HK-2 (cell line): ENCODE data around the gene NME8.
A peak's percentile ranks its signal among the peaks of the same experiment; 100 is the strongest.

Experiments used
- DNase-seq: peaks from one replicate; pipeline ENCODE4 v3.0.0-alpha.2; 2018; ENCODE audit not compliant: unreplicated experiment

The NME8 gene

DNA sequence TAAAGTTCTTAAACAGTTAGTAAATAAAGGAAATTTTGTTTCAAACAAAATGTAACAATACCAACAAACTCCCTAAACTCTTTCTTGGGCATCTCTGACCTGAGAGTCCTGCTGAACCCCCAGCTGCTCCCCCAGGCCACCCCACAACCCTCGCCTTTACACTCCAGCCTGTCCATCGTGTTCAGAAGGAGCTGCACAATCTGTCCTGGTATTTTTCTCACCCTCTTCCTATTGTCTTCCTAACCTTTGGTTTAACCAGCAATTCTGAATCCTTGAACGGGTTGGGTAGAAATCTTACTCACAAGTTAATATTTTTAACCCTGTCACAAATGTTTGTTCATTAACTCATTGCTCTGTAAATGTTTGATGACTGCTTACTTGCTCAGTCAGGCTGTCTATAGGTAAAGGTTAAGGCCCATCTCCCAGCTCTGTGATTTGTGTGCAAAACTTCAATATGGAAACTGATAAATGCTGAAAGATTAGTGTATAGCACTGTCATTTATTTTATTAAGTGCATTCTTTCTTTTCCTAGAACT lies 51.4 kb downstream of the NME8 start:
- peak; percentile 10 for DNase-seq

DNA sequence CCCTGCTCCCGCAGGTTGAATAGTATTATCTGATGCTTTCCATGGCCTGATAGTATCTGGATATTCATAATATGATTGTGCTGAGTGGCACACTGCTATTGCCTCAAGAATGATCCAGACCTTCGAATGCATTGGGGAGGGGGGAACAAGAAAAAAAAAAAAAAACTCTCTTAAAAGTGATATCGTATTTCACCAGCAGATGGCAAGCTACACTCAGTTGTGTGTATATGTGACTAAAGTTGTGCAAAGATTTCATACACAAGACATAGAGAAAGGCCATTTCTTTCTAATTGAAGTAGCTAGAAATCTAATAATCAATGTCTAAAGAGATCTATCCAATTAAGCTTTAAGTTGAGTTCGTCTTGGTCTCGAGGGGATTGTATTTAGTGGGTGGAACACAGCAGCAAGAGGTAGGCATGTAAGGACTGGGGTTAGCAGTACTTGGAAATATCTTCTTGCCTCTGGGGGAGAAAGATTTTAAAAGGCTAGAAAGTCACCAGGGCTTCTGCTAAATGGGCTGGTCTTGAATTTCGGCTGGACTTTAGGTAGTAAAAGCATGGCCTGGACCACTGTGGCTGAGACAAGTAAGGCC lies 52.9 kb downstream of the NME8 start:
- DNase-seq, result no peak

DNA sequence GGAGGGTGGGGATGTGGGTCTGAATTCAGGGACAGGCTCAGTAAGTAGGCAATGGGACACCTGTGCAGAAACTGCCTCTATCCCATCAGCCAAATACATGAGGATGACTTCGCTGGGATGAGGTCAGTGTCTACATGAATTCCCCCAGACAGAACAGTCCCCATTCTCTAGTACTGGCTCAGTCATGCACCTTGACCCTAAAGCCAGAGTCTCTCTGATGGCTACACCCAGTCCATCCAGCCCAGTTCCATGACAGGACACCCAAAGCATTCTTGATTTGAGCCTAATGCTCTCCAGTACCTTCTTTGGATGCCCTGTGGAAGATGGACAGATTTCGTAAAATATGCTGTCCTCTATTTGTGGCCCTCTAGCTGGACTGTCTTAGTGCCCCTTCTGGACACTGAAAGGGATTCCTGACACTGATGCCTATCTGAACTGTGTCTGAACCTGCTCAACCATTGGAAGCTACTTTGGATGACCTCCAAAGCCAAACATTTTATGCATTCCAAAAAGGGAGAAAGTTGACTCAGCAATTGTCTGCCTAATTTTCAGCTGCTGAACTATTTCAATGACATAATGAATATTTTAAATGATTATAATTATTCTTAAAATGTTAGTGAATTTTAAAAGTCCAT lies 53.6 kb downstream of the NME8 start:
- DNase-seq, result no peak

DNA sequence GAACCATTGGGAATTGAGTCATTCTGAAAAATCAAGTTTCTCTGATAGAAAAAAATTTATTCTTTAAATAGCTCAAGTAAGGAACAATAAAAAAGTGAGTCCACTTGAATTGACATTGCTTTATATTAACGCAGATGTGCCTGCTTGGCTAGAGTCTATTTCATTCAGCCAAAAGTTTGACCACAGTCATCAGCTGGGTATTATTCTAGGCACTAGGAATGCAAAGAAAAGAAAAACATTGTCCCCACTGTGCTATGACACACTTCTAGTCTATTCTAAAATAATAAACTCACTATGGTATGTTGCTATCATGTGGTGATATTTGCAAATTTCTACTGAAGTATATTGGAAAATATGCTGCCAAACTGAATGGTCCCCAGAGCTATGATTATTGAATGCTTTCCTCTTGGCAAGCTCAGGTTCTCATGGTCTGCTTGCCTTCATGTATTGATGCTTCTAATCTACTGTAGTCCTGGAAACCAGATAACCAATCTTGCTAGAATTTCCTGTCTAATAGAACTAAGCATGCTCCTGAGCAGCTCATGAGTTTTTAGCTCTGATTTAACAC lies 59.9 kb downstream of the NME8 start:
- DNase-seq, result no peak

DNA sequence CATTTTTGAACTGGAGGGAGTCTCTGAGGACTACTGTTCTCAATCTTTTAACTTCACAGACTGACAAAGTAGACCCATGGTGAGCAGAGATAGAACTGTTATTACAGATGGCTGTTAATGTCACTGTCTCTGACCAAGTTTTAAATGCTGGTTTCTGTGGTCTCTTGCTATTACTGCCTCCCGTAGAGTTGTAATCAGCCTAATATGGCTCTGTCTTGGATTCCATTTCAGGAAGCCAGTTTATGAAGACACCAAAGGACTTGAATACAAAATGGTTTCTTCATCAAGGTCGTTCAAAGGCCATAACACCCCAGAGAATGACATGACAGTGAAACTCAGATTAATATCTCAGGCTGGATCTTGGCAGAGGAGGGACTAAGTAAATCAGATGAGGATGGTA lies 64.4 kb downstream of the NME8 start:
- no peak for DNase-seq

DNA sequence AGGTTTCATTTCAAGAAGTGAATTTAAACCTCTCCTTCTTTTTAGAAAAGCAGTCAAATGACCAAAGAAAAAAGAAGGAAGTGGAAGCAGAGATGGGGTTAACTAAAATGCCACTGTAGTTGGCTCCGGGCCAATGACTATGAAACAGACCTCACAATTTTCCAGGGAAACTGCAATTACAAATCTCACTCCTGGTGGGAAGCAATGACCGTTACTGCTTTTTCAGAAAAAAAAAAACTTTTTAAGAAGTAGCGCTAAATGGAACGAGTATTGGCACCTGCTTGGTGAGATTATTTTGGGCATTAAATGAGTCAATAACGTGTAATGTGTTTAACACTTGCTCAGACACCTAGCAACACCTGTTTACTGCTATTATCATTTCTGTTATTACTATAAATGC lies 67.0 kb downstream of the NME8 start:
- no peak for DNase-seq

DNA sequence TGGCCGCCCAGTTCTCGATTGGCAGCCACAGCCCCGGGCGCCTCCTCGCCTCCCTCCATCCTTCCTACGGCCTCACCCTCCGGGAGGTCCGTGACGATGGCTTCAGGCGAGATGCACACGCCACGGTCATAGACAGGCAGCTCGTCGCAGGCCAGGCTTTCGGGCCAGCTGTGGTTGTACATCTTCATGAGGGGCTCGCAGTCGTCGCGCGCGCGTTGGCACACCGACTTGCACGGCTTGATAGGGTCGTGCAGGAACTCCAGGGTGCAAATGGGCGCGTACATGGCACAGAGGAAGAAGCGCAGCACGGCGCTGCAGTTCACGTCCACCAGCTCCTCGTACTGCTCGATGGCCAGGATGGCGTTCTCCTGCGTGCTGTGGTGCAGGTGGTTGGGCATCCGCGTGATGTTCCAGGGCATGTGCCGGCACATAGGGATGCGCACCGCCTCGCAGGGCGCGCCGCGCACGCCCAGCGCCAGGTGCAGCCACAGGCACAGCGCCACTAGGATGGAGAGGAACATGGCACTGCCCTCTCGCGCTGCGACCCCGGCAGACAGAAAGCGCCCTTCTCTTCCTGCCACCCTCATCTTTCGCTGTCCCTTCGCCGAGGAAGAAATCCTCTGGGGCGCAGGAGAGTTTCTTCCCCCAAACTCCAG lies 67.7 kb downstream of the NME8 start:
- no peak for DNase-seq

DNA sequence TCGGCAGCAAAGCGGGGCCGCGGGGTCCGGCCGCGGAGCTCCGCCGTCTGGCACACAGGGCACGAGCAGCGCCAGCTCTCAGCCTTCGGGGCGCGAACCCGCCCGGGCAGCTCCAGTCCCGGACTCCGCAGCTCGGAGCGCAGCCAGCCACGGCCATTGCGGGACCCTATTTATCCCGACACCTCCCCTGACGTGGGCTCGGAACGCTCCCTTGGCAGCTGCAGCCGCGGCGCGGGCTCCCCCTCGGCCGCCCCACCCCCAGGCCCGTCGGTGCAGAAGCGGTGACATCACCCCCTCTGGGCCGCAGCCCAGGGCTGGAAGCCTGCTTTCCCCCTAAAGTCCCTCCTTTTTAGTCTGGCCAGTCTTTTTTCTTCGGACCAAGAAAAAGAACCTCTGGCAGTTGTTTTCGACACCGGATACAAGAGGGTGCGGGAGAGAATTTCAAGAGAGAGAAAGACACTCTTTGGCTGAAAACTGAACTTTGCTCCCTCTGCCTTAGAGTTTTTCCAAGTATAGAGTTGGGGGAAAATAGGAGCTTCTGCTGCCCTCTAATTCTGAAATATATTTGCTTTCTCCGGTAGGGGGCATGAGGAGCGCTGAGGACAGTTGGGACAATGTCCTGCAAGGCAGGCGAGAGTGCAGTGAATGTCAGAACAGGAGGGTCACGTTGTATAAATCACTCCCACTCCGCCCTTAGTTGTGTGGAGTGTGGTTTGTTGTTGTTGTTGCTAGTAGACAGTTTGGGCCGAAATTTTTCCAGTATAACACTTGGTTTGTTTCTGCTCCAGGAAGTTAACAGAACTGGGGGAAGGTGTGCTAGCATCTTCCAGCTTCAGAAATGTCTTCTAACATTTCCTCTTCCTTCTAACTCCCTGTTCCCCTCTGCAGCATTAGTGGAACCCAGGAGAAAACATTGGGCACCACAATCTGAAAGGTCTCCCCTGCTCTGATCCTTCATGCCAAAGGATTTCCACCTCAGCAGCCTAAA lies 68.6 kb downstream of the NME8 start, which contains the start of gene SFRP4:
Gene SFRP4, minus strand, starts transcription at position 145 of the 988 bp plus-strand sequence. CDS start 280 bp downstream, outside the sequence.
- peak; percentile 51 for DNase-seq

DNA sequence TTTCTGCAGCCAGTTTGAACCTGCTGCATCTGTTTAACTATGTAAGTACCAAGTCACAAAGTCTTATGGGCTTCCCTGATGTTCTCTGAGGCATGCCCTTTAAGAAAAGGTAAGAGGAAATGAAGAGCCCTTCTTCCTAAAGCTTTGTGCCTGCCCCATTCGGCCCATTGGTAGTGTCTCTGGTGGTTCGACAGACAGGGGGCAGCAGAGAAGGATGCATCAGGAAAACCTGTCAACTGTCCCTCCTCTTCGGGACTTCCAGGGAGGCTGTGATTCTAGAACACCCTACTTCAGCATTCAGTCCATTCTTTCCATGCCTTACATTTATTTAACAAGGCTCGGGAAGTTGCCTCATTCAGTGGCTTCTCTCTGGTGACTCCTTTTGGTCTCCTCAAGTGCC lies 70.1 kb downstream of the NME8 start:
- DNase-seq, result no peak

DNA sequence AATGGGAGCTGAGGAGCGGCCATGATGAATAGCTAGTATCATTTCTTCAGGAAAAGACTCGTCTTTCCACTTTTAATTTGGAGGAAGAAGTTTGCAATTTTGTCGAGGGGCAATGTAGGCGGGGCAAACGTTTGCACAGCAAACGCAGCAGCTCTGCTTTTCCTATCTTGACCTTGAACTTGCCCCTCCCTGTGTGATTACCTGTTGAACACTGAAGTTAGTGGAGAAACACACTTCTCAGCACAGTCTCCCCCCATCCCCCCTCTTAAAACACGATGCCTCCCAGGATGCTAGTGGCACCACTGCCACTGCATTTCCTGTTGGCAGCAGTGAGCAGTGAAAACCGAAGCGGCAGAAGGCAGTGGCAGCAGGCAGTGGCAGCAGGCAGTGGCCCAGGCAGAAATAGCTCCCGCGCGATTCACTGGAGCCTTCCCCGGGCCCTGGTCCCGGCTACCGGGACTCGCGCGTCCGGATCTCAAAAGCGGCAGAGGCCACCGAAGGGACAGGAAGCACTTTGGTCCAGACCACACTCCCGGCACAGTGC lies 72.0 kb downstream of the NME8 start, which contains the start of gene EPDR1:
Gene EPDR1, plus strand, starts transcription at position 336 of the 544 bp plus-strand sequence. CDS start 300 bp downstream, outside the sequence.
- peak; percentile 80 for DNase-seq

DNA sequence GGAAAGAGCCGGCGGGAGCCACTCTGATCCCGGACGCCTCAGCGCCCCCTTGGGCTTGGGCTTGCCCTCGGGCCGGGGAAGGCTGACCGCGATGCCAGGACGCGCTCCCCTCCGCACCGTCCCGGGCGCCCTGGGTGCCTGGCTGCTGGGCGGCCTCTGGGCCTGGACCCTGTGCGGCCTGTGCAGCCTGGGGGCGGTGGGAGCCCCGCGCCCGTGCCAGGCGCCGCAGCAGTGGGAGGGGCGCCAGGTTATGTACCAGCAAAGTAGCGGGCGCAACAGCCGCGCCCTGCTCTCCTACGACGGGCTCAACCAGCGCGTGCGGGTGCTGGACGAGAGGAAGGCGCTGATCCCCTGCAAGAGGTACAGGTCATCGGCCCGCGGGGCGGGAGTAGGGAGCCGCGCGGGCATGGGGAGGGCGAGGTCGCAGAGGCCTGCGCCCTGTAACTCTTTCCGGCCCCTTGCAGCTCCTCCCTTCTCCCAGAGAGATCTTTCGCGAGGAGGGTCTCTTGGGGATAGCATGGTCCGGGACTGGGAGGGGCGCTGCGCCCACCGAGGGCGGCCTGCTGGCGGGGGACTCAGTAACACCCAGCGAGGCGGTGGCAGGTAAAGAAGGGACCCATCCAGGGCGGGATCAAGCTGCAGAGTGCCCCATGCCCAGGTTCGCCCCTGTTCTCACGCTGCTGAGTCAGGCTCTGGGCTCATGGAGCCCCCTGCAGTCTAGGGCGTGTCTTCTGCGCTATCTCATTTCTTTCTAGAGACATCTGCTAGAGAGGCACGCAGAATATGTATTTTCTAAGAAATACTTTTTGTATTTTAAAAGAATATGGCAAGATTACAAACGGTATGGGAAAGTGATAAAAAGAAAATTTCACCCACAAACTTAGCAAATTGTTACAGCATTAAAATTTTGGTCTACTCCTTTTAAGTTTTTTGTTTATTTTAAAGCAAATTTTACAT lies 72.7 kb downstream of the NME8 start:
- DNase-seq, result peak; percentile 71

DNA sequence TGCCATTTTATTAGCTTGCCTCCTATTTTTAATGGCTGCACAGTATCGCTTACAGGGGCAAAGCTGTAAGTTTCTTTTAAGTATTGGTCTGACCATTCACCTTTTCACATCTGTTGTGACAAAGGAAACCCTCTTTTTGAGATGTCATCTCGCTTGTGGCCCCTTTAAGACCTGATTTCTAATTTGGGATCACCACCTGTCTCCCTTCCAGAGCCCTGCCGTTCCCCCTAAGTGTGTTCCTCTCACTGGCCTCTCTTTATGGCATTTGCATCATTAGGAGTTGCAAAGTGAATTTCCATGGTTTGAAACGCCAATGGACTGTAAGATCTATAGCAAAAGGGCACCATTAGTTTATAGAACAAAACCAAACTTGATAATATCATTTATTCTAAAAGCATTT lies 73.5 kb downstream of the NME8 start:
- no peak for DNase-seq

DNA sequence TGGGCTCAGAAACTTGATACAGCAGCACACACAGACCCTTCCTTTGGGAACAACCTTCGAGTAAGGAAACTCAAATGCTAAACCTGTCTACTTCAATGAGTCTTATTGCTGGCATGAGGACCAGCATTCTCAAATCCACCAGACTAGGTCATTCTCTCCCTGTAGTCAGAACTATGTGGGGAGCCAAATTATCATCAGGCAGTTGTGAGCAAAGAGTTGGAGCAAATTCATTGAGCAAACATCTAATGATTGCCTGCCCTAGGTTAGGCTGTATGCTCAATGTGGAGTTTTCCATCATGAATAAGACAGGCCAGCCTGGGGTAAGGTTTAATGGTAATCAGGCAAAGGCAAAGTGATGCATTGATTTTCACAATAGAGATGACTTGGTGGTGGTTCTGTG lies 75.6 kb downstream of the NME8 start:
- DNase-seq, result no peak

DNA sequence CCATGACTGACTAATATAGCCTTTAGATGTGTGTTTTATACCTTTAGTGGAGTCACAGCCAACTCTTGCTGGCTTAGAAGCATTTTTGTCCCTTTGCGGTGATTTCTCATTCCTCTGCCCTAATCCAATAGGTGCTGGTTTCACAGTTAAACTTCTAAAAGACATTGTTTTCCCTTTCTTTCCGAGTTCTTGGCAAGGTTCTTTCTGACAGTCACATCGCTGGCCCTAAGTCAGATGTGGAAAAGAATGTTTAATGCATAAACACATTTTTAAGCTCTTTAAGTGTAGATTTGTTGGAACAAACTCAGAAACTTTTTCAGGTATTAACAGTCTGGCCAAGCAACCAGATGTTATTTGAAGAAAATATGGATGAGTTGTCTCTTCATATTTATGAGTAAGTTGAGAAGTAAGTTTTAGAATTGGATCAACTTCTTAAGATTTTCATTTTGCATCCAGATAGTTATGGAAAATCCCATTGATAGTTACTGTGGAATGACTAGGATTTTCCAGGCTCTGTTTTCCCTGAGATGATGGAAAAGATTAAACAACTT lies 76.2 kb downstream of the NME8 start:
- DNase-seq, result no peak

DNA sequence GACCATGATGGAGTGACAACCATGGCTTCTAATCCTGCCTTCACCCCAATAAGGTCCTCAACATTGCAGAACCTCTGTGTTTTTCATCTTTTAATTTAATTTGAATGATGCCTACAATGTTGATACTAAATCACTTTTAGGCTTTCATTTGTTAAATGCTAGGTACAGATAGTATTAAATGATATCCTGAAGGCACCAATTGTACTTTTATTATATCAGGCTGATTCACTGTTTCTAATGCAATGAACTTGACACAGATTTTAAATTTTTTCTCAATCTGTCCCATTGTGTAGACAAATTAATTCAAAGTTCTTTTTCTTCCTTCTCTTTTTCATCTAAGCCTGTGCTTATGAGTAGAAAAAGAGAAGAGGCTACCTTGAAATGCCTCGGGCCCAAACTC lies 77.2 kb downstream of the NME8 start:
- no peak for DNase-seq

DNA sequence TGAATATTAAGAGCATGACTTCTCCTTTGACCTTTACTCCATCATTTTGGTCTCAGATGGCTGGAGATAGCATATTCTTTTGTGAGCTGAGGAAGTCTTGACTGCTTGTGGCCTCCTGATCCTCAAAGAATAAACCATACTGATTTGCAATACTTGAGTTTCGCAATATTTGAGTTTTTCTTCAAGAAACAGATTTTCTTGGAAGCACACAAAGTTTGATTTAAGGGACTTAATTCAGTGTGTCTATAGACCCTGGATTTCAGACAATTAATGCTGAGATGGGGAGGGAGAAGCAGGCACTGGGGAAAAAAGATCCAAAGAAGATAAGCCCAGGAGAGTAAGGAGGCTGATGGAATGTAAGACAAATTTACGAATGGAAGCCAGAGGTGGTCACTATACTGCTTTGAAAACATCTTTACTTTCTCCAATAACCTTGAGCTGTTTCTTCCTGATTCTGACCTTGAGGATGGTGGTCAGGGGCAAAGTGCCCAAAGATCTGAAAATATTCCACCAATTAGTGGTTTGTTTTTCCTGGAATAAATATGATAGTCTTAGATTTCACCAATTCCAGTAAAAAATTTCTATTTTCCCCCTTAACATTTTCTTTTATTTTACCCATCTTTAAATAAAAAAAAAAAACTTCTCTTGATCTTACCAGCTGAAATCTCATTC lies 79.5 kb downstream of the NME8 start:
- DNase-seq, result no peak

DNA sequence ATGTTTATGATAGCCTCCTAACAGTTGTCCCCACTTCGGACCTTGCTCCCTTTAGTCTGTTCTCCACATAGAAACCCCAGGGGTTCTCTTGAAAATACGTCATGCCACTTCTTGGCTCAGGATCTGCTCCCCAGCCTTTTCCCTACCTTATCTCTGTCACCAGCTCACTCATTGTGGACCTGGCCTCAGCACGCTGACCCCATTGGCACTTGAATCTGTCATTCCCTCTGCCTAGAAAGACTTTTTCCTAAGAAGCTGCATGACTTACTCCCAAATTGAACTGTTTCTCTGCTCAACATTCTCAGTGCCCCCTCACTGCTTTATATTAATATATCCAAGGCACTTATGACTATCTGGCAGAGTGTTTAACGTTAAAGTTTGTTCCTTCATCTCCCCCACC lies 80.5 kb downstream of the NME8 start:
- no peak for DNase-seq

DNA sequence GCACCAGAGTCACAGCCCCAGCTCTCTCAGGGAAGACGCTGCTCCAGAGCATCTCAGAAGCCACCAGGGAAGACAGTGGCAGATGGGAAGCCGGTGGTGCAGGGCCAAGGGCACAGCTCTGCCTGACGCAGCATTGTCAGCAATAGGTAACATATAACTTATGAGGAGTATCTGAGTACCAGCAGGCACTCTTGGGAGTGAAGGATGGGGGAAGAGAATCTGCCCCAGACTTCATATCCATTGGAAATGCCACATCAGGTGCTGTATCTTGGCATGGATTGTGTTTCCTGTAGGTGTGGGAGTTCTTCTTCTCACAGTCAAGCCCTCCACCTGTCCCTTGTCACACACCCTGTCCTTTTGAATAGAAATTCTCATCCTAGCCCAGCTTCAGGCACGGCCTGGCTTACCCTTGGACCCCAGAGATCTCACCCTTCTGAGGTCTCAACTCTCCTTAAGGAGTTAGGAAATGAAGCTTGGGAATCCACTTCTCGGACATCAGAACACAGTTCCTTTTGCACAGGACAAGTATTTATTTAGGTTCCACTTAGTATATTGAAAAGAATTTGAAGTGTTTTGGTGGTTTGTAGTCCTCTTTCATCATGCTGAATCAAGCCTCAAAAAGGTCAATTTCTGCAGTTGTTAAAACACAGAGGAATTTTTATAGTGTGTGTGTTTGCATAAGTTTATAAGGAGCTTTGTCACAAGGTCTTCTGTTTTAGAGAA lies 82.0 kb downstream of the NME8 start:
- no peak for DNase-seq
